Neural progenitor cell (in vitro differentiated cells): ENCODE measurements around the gene MYO1B.

Experiments used
- EZH2 ChIP-seq: fragments of 200-600 bp; sonication (generic); IDR thresholded peaks from 2 replicates; pipeline ENCODE4 v1.6.1; 2017; ENCODE audit warnings: antibody characterized with exemption, mild to moderate bottlenecking, moderate library complexity
- EZH2phosphoT487 ChIP-seq: fragments of 200-600 bp; sonication (generic); IDR thresholded peaks from 2 replicates; pipeline ENCODE4 v1.6.1; 2017; ENCODE audit warnings: antibody characterized with exemption
- TF ChIP-seq, protein P1 (sequence below): fragments of 200-600 bp; sonication (generic); IDR thresholded peaks from 2 replicates; pipeline ENCODE4 v1.5.1; 2017; ENCODE audit warnings: antibody characterized with exemption, mild to moderate bottlenecking

GRCh38 chr2:191247381-191248057 is 2.3 kb downstream of the MYO1B start:
- TF ChIP-seq, protein P1, sequence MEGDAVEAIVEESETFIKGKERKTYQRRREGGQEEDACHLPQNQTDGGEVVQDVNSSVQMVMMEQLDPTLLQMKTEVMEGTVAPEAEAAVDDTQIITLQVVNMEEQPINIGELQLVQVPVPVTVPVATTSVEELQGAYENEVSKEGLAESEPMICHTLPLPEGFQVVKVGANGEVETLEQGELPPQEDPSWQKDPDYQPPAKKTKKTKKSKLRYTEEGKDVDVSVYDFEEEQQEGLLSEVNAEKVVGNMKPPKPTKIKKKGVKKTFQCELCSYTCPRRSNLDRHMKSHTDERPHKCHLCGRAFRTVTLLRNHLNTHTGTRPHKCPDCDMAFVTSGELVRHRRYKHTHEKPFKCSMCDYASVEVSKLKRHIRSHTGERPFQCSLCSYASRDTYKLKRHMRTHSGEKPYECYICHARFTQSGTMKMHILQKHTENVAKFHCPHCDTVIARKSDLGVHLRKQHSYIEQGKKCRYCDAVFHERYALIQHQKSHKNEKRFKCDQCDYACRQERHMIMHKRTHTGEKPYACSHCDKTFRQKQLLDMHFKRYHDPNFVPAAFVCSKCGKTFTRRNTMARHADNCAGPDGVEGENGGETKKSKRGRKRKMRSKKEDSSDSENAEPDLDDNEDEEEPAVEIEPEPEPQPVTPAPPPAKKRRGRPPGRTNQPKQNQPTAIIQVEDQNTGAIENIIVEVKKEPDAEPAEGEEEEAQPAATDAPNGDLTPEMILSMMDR, result no peak
- no peak for TF ChIP-seq EZH2phosphoT487
- TF ChIP-seq EZH2, result no peak
